ENCODE data around the gene EXOSC9. TPM values are rescaled to one million over a fixed set of nuclear protein-coding genes. Genes with fewer than 3 reads are reported as not detected.

The EXOSC9 gene
- total and polyA plus RNA-seq, 2 experiments from 2014 or later, result 71.9 to 105 TPM

GRCh38 chr4:121814756-121815155 is 13.6 kb downstream of the EXOSC9 start:
- peaks cover 15% of the 10 kb centered on the region for H4K20me1 ChIP-seq (replicated peaks; ENCODE audit: insufficient read depth)
- no peak overlapping the region for H2AFZ ChIP-seq
- H3K4me3 Mint-ChIP-seq, result no peak overlapping the region
- H3K36me3 Mint-ChIP-seq (ENCODE audit: low read depth), result peaks cover 82% of the 10 kb centered on the region
- no peak overlapping the region for H3K4me3 ChIP-seq
- H3K27me3 ChIP-seq (ENCODE audit: insufficient read depth), result no peaks in the 10 kb centered on the region
- no peaks in the 10 kb centered on the region for H3K4me1 Mint-ChIP-seq
- peaks cover 5% of the 10 kb centered on the region; the same call in 1 of the 2 replicates for H3F3A ChIP-seq (replicated peaks; ENCODE audit: low read depth)
- H3K9me2 ChIP-seq (ENCODE audit: insufficient read depth), result no peaks in the 10 kb centered on the region
- no peak overlapping the region for H3K4me2 ChIP-seq
- no peaks in the 10 kb centered on the region for H3K27me3 Mint-ChIP-seq (ENCODE audit: insufficient read depth, low read depth, poor library complexity)
- ATAC-seq (no peak), DNase-seq (ENCODE audit: low spot score) (no peak)
- H3K79me2 ChIP-seq (replicated peaks; ENCODE audit: insufficient read depth), result 0 out of 2 replicates have a peak, but pooled peaks cover 5% of the 10 kb centered on the region
- TF ChIP-seq POLR2AphosphoS5 (IDR thresholded peaks at IDR 0.05; ENCODE audit: low read depth) (no peak), ETS1 (IDR thresholded peaks at IDR 0.05) (no peak), ZNF114 (CRISPR knock-in tag; IDR thresholded peaks at IDR 0.05) (no peak), EZH2 (IDR thresholded peaks at IDR 0.05; ENCODE audit: low read depth, unreplicated experiment) (no peak), CTCF (conservative IDR thresholded peaks at IDR 0.05; ENCODE audit: low read depth in 2 of 2) (no peak), ZNF331 (CRISPR knock-in tag; IDR thresholded peaks at IDR 0.05; ENCODE audit: low read depth) (no peak), REST (IDR thresholded peaks at IDR 0.05; ENCODE audit: unreplicated experiment) (no peak), NANOG (IDR thresholded peaks at IDR 0.05; ENCODE audit: borderline replicate concordance) (no peak), STAT1 (IDR thresholded peaks at IDR 0.05; ENCODE audit: unreplicated experiment) (no peak), EZH2phosphoT487 (IDR thresholded peaks at IDR 0.05; ENCODE audit: unreplicated experiment) (no peak), JUNB (IDR thresholded peaks at IDR 0.05; ENCODE audit: unreplicated experiment) (no peak), ZNF462 (CRISPR knock-in tag; IDR thresholded peaks at IDR 0.05) (no peak), CREB1 (CRISPR knock-in tag; IDR thresholded peaks at IDR 0.05; ENCODE audit: low read depth) (no peak)
- H3K9me3 Mint-ChIP-seq, result no peaks in the 10 kb centered on the region
- no peak overlapping the region for H3K27ac ChIP-seq (ENCODE audit: low read depth)
- H3K36me3 ChIP-seq (ENCODE audit: insufficient read depth), result peaks cover 85% of the 10 kb centered on the region
- no peaks in the 10 kb centered on the region for H3K4me1 ChIP-seq (ENCODE audit: insufficient read depth)
- no peak overlapping the region for H3K27ac Mint-ChIP-seq

Data from GM23338 (cell line).